ENCODE measurements around the gene TBCD.
"Not testable (repeated sequence)": the region's sequence is repeated elsewhere in the genome, so short reads cannot be mapped to it uniquely, and the experiment has no call there.

TBCD gene

DNA sequence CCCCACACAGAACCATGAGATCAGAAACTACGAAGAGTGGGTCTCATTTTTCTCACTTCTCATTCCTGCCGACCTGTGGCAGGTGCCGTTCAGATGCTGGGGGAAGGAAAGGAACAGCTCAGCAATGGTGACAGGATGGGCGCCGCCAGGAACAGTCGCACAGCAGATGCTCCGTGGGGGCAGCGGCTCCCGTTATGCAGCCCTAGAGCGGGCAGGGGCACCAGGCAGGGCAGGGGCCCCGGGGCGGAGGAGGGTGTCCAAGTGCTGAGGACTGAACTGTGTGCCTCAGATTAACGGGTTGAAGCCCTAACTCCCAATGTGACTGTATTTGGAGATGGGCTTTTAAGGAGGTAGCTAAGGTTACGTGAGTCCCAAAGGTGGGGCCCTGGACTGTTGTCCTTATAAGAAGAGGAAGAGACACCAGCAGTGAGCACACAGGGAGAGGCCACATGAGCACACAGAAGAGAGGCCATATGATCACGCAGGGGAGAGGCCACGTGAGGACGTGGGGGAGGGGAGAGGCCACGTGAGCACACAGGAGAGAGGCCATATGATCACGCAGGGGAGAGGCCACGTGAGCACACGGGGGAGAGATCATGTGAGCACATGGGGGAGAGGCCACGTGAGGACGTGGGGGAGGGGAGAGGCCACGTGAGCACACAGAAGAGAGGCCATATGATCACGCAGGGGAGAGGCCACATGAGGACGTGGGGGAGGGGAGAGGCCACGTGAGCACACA, 231.8 kb downstream of the TBCD start:
- in situ Hi-C loops (cut with MboI; ENCODE audit: low sequenced_read_pairs), result no loop called here

DNA sequence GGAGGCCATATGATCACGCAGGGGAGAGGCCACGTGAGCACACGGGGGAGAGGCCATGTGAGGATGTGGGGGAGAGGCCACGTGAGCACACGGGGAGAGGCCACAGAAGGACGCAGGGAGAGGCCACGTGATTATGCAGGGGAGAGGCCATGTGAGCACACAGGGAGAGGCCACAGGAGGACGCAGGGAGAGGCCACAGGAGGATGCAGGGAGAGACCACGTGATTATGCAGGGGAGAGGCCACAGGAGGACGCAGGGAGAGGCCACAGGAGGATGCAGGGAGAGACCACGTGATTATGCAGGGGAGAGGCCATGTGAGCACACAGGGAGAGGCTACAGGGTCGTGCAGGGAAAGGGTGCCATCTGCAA, 232.4 kb downstream of the TBCD start:
- in situ Hi-C loops (cut with MboI; ENCODE audit: low sequenced_read_pairs), result not testable (repeated sequence)

DNA sequence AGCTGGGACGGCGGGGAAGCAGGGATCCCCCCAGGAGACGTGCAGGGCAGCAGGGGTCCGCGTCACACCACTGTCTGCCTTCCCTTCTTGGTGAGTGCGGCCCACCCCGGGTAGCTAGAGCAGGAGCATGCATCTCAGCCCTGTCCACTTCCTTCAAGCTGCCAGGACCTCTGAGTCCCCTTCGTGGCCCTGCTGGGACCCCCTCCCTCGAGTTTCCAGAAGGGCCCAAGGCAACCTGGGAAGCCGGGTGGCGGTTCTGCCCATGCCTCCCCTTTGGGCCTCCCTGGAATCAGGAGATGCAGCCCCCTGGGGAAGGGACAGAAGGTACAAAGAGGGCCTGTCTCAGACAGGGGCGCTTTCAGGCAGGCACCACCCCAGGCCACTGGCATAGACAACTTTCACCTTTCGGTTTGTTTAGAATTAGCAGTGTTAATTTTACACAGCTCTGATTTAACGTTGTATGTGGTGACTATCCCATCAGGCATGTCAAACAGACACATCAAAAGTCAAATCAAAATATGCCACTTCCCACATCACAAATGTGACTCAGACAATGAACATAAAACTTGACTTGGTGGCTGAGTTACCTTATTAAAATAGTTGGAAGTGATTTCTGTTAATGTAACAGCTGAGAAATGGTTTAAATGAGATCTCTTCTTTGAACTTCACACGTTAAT, 233.0 kb downstream of the TBCD start:
- in situ Hi-C loops (cut with MboI; ENCODE audit: low sequenced_read_pairs), result no loop called here

DNA sequence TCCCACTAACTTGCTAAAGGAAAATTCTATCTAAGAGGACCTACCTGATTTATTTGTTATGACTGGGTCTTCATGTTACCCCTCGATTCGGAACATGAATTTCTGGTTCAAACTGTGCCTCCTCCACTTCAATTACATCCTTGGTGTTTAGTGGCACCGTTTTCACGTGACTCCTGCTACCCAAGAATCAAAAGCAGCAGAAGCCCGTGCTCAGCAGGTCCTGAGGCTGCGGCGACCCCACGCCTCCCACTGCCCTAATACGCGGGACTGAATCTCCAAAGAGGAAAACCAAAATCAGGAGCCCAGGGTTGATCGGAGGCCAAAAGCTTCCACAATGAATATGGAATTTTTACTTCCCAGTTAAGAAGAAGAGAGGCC, 233.6 kb downstream of the TBCD start:
- in situ Hi-C loops (cut with MboI; ENCODE audit: low sequenced_read_pairs), result no loop called here

DNA sequence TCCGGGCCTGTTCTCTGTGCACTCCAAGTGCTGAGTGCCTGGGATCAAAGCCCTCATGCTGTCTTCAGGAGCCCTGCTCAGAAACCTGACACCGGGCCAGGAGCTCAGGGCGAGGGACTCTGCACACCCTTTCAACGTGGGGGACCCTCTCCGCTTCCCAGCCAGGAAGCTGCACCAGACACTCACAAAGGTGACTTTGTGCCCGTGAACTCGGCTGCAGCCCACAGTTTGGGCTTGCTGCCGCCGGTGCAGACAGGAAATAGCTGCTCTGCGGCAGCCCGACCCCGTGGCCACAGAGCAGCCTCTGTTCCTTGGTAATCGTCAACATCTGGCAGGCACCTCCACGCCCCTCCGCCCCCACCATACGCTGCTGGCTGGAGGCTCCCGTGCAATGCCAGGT, 234.1 kb downstream of the TBCD start:
- in situ Hi-C loops (cut with MboI; ENCODE audit: low sequenced_read_pairs), result no loop called here

DNA sequence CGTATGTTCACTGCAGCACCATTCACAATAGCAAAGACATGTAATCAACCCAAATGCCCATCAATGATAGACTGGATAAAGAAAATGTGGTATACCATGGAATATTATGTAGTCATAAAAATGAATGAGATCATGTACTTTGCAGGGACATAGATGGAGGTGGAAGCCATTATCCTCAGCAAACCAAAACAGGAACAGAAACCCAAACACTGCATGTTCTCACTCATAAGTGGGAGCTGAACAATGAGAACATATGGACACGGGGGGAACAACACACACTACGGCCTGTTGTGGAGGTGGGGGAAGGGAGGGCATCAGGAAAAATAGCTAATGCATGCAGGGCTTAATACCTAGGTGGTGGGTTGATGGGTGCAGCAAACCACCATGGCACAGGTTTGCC, 237.2 kb downstream of the TBCD start:
- in situ Hi-C loops (cut with MboI; ENCODE audit: low sequenced_read_pairs), result not testable (repeated sequence)

DNA sequence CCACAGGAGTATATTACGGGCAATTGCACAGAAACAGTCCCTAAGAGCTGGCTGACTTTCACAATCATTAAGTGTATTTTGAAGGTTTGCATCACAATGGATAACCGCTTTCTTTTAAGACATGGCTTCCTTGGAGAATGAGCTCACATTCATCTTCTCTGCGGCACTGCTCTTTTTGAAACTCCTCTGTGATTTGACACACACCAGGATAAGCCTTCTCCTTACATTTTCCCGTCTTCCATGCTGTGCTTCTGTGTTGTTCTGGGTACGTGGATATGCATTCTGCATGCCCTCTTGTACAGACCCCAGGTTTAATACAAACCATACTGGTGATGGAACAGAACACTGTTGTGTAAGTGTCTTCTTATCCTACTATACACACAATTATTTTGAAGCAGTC, 238.0 kb downstream of the TBCD start:
- in situ Hi-C loops (cut with MboI; ENCODE audit: low sequenced_read_pairs), result no loop called here

DNA sequence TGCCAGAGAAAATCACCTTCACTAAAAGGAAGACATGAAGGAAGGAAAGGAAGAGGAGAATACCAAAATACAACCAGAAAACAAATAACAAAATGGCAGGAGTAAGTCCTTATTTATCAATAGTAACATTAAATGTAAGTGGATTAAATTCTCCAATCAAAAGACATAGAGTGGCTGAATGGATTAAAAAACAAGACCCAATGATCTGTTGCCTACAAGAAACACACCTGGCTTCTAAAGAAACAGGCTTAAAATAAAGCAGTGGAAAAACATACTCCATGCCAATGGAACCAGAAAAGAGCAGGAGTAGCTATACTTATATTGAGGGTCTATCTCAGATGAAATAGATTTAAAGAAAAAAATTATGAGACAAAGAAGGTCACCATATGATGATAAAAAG, 241.1 kb downstream of the TBCD start:
- in situ Hi-C loops (cut with MboI; ENCODE audit: low sequenced_read_pairs), result no loop called here

Measured in HL-60/S4 treated with phorbol 12-myristate 13-acetate at 8.2 ng/mL for 4 days and 3 days (cell line).